Ectodermal cell (in vitro differentiated cells): ENCODE measurements around the gene OSBPL10.
"Not testable (repeated sequence)": the region's sequence is repeated elsewhere in the genome, so short reads cannot be mapped to it uniquely, and the experiment has no call there.

Source experiments
- H3K27ac ChIP-seq: 2 replicates; pipeline ENCODE4 v1.7.0; 2013; ENCODE audit warnings: mild to moderate bottlenecking, low read depth, low read length; ENCODE audit not compliant: insufficient read depth, poor library complexity, severe bottlenecking
- H3K27me3 ChIP-seq: 2 replicates; pipeline ENCODE4 v1.7.0; 2013; ENCODE audit warnings: mild to moderate bottlenecking, low read length; ENCODE audit not compliant: insufficient read depth, control insufficient read depth, poor library complexity, severe bottlenecking
- H3K36me3 ChIP-seq: one replicate; pipeline ENCODE4 v1.7.0; 2013; ENCODE audit warnings: low read length; ENCODE audit not compliant: control insufficient read depth, insufficient read depth
- H3K4me1 ChIP-seq: one replicate; pipeline ENCODE4 v1.7.0; 2013; ENCODE audit warnings: low read length; ENCODE audit not compliant: control insufficient read depth, insufficient read depth
- H3K4me3 ChIP-seq: 2 replicates; pipeline ENCODE4 v1.7.0; 2013; ENCODE audit warnings: low read depth, low read length, control low read depth; ENCODE audit not compliant: insufficient read depth
- H3K9me3 ChIP-seq: 2 replicates; pipeline ENCODE4 v1.7.0; 2013; ENCODE audit warnings: mild to moderate bottlenecking, low read length, moderate library complexity; ENCODE audit not compliant: control insufficient read depth
- WGBS, 2 experiments: methylation state at CpG; one replicate each; pipeline ENCODE4 v1.1.7; 2013; ENCODE audit warnings: missing lambda C conversion rate in 2 of 2; 5-methylcytosine and 5-hydroxymethylcytosine counted together

OSBPL10 gene

DNA sequence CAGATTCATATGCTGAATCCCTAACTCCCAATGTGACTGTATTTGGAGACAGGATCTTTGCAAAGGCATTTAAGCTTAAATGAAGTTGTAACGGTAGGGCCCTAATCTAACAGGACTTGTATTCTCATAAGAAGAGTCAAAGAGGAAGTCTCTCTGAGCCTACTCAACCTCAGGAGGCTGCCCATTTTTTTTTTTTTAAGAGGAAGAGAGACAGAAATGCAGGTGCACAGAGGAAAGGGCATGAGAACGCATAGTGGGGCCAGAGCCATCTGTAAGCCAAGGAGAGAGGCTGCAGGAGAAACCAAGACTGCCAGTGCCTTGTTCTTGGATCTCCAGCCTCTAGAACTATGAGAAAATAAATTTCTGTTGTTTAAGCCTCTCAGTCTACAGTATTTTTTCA is 28.9 kb upstream of the OSBPL10 start:
- Histone ChIP-seq H3K36me3 (no peaks in the 10 kb centered on the region), H3K4me1 (no peaks in the 10 kb centered on the region), H3K4me3 (no peak overlapping the region), H3K27ac (no peak overlapping the region), H3K9me3 (no peaks in the 10 kb centered on the region), H3K27me3 (no peaks in the 10 kb centered on the region)
- 84 to 91% methylated on average over 2 of the region's 2 CpGs for WGBS, 2 experiments

DNA sequence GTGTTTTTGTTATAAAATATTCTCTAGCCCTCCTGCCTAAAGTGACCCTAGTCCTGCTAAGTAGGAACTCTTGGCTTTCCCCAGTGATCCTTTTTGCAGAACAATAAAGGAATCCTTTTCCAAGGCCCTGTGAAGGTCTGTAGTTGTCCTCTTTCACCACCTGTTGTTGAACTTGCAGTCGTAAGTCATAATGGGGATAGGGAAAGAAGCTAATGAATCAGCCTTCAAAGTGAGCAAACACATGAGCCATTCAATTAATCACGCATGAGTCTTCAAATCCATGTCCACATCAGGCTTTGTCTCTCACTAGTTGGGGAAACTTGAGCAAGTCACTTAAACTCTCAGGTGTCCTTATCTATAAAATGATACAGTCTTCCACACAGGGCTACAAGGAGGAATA is 28.0 kb upstream of the OSBPL10 start:
- no peak overlapping the region for H3K27ac ChIP-seq
- 89 to 93% methylated on average over 2 of the region's 2 CpGs for WGBS, 2 experiments
- no peak overlapping the region for H3K4me3 ChIP-seq
- H3K9me3 ChIP-seq = no peaks in the 10 kb centered on the region
- H3K36me3 ChIP-seq = no peaks in the 10 kb centered on the region
- no peaks in the 10 kb centered on the region for H3K4me1 ChIP-seq
- H3K27me3 ChIP-seq = no peaks in the 10 kb centered on the region

GRCh38 chr3:32004113-32004765 is 23.2 kb upstream of the OSBPL10 start:
- no peaks in the 10 kb centered on the region for H3K9me3 ChIP-seq
- H3K4me1 ChIP-seq = peaks cover 3% of the 10 kb centered on the region
- 95 to 96% methylated on average over 5 of the region's 5 CpGs for WGBS, 2 experiments
- H3K36me3 ChIP-seq = no peaks in the 10 kb centered on the region
- no peaks in the 10 kb centered on the region for H3K27me3 ChIP-seq
- H3K4me3 ChIP-seq = no peak overlapping the region
- H3K27ac ChIP-seq = no peak overlapping the region

DNA sequence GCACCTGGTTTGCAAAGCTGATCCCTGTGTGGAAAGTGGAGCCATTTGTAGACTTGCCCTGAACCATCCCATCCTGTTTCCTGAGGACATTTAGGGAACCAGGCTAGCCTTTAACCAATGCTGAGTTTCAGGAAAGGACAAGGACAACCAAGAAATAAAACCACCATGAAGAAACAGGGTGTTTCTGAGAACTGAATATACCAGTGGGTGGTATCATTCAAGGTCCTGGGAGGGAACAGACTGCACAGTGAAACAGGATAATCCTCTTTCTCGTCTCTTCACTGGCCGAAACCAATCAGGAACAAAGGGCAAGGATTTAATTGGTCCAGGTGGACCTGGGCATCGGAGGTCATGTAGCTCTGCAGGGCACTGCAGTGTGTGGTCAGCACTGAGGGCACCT is 22.3 kb upstream of the OSBPL10 start:
- peaks cover 3% of the 10 kb centered on the region for H3K4me1 ChIP-seq
- no peaks in the 10 kb centered on the region for H3K9me3 ChIP-seq
- no peaks in the 10 kb centered on the region for H3K27me3 ChIP-seq
- H3K27ac ChIP-seq = no peak overlapping the region
- 82 to 90% methylated on average over 3 of the region's 3 CpGs for WGBS, 2 experiments
- no peaks in the 10 kb centered on the region for H3K36me3 ChIP-seq
- H3K4me3 ChIP-seq = no peak overlapping the region

DNA sequence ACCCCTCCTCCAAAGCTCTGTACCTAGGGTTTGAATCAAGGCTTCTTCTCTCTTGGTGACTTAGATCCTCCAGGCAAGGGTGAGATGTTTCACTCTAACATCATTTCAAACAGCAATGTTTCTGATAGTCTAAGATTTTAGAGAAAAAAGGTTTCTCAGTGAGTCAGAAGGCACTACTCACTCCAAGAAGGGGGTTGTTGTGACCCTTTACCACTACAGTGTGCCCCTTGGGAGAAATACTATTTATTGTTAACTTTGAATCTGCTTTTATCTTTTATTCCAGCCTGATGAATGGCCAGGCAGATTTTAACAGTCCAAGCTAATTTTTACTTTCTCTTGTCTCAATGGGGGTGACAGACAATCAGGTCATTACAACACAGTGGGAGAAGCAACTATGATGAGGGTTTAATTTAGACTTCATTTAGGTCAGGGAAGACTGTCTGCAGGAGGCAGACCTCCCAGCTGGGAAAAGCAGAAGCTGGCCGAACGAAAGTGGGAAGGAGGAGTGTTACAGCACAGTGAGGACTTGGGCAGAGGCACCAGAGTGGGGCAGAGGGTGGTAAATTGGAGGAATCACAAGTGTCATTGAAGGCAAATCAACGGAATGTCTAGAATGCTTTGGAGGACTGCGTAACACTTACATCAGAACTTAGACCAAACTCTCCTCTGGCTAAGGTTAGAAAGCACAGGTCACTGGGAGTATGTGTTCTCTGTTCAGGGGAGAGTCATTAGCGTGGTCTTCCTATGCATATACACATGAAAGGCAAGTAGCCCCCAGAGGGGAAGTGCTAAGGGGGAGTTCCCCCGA is 21.7 kb upstream of the OSBPL10 start:
- H3K4me3 ChIP-seq = no peak overlapping the region
- WGBS, 2 experiments = 45 to 55% methylated on average over 6 of the region's 6 CpGs
- H3K4me1 ChIP-seq = peaks cover 3% of the 10 kb centered on the region
- H3K27me3 ChIP-seq = no peaks in the 10 kb centered on the region
- H3K27ac ChIP-seq = no peak overlapping the region
- no peaks in the 10 kb centered on the region for H3K36me3 ChIP-seq
- H3K9me3 ChIP-seq = no peaks in the 10 kb centered on the region

GRCh38 chr3:32000877-32001276 is 19.8 kb upstream of the OSBPL10 start:
- peaks cover 3% of the 10 kb centered on the region for H3K4me1 ChIP-seq
- no peaks in the 10 kb centered on the region for H3K9me3 ChIP-seq
- no peak overlapping the region for H3K27ac ChIP-seq
- H3K4me3 ChIP-seq = no peak overlapping the region
- H3K27me3 ChIP-seq = no peaks in the 10 kb centered on the region
- 92 to 95% methylated on average over 3 of the region's 3 CpGs for WGBS, 2 experiments
- H3K36me3 ChIP-seq = no peaks in the 10 kb centered on the region

DNA sequence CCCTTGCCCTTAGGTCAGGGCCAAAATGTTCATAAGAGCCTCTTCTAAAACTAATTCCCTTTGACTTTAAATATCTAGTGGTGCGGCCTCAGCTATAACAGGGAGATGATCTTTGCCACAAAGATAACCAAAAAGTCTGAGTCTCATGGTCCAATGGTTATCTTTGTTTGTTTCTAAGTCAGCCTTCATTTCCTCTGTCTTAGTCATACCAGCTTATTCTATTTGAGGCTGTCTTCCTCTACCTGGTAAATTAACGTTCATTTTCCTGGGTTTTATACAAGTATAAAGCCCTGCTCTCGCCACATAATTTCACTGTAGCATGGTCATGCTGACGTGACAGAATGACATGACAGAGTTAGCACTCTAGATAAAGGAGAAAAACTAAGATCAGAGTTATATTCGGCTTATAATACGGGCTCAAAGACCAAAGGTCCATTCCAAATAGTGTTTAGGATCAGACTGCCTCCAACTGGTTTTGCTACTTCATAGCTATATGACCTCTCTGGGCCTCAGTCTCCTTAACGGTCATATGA is 18.9 kb upstream of the OSBPL10 start:
- H3K9me3 ChIP-seq = no peaks in the 10 kb centered on the region
- no peak overlapping the region for H3K27ac ChIP-seq
- no peaks in the 10 kb centered on the region for H3K27me3 ChIP-seq
- peaks cover 3% of the 10 kb centered on the region for H3K4me1 ChIP-seq
- no peaks in the 10 kb centered on the region for H3K36me3 ChIP-seq
- no peak overlapping the region for H3K4me3 ChIP-seq
- WGBS, 2 experiments = 94 to 96% methylated on average over 7 of the region's 7 CpGs

DNA sequence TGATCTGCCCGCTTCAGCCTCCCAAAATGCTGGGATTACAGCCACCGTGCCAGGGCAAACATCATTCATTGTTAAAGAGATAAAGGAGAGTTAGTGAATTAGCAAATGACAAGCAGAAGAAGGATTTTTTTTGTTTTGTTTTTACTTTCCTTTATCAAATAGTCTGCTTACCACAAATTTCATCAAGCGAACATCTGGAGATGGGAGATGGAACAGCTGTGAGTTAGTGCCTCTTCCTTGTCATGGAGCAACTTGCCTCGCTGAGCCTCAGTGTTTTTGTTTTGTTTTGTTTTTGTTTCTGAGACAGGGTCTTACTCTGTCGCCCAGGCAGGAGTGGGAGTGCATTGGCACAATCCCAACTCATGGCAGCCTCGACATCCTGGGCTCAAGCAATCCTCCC is 16.4 kb upstream of the OSBPL10 start:
- H3K27ac ChIP-seq = no peak overlapping the region
- H3K27me3 ChIP-seq = no peaks in the 10 kb centered on the region
- 88 to 93% methylated on average over 6 of the region's 6 CpGs for WGBS, 2 experiments
- no peak overlapping the region for H3K4me3 ChIP-seq
- no peaks in the 10 kb centered on the region for H3K9me3 ChIP-seq
- no peaks in the 10 kb centered on the region for H3K4me1 ChIP-seq
- H3K36me3 ChIP-seq = no peaks in the 10 kb centered on the region

GRCh38 chr3:31996195-31996594 is 15.1 kb upstream of the OSBPL10 start:
- H3K27ac ChIP-seq = no peak overlapping the region
- H3K4me3 ChIP-seq = no peak overlapping the region
- H3K36me3 ChIP-seq = no peaks in the 10 kb centered on the region
- no peaks in the 10 kb centered on the region for H3K27me3 ChIP-seq
- 100% methylated on average over 1 of the region's 1 CpG; no CpG with 5 or more reads in 1 of the 2 experiments for WGBS, 2 experiments
- H3K4me1 ChIP-seq = no peaks in the 10 kb centered on the region
- H3K9me3 ChIP-seq = no peaks in the 10 kb centered on the region

GRCh38 chr3:31995026-31995425 is 14.0 kb upstream of the OSBPL10 start:
- not testable (repeated sequence) for H3K36me3 ChIP-seq, H3K4me3 ChIP-seq, H3K9me3 ChIP-seq, H3K27me3 ChIP-seq, H3K27ac ChIP-seq, H3K4me1 ChIP-seq
- 95 to 98% methylated on average over 5 of the region's 5 CpGs for WGBS, 2 experiments
